HG02943 (cell line): ENCODE results near the gene ATXN3L.

Source experiments
- ATAC-seq: cut with Tn5 transposase; IDR thresholded peaks from one replicate; pipeline ENCODE4 v1.9.1; 2021; ENCODE audit warnings: mild to moderate bottlenecking, low read depth, moderate library complexity; ENCODE audit not compliant: unreplicated experiment

Gene ATXN3L

DNA sequence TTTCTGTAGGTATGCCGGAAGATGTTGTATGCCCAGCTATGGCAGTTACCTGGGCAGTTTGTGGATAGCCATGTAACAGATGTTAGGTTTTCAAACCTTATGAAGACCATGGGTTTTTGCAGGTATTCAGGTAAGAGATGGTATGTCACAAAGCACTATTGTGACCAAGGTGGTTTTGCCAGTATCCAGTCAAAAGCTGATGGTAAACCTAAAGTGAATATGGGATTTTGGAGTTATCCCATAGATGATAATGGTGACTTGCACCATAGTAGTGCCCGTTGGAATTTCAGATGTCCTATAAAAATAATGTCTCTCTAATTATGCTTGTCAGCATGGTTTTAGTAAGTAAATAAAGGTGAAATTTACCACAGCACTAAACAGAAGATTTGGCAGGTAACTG is at the start of gene ATXN3L:
Gene ATXN3L (minus strand): TSS at position 101 of the 400 bp plus-strand sequence. CDS start 119 bp downstream, outside the sequence.
- ATAC-seq, result no peak

DNA sequence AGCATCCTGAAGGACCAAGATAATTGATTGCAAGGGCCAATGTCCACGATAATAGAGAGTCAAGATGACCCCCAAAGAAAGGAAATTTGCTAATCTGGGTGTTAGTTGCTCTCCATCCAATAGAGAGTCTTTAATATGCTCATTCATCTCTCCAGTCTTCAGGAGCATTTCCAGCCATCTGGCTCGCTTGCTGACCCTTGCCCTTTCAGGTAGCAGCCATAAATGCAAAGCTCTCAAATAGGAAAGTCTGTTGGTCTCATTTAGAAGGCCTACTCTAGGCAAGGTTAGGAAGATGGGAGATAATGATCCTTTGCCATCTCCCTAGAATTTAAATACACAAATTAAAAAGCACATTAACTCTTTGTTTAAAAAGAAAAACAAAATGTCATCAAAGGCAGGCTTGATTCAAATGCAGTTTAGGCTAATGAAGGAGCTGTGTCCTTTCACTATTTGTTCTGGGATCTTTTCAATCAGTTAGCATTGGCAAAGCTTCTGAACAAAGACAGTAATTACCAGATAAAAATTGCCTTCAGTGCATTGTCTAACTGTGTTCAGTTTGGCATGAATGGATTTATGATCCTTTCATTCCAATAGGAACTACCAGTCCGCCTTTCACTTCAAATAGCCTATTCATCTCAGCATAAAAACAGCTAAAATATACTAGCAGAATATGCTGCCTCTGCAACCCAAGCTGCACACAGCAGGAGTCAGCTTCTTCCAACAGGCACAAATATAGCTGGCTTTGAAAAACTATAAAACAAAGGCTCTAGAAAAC is 49.6 kb upstream of the ATXN3L start:
- no peak for ATAC-seq

DNA sequence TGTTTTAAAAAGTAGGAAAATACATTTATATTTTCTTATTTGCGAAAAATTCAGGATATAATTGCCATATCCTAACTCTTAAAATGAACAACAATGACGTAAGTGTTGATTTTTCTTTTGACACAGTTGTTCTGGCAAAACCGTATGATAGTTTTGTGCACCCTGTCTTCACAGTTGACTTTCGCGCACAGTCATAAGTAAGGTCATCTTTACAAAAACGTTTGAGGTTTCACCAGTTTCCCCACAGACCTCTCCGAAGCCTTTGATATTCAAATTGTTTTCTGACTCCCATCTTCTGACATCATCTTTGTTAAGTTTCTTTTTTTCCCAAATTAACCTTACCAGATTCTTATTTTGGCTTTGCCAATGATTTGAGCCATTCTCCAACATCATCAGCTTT is 48.1 kb upstream of the ATXN3L start:
- no peak for ATAC-seq

GRCh38 chrX:13366698-13367097 is 46.8 kb upstream of the ATXN3L start:
- no peak for ATAC-seq

- ATAC-seq, result no peak
These were observed 45.3 kb upstream of the ATXN3L start for GRCh38 chrX:13365161-13365560.

GRCh38 chrX:13364230-13364857 is 44.5 kb upstream of the ATXN3L start:
- no peak for ATAC-seq

DNA sequence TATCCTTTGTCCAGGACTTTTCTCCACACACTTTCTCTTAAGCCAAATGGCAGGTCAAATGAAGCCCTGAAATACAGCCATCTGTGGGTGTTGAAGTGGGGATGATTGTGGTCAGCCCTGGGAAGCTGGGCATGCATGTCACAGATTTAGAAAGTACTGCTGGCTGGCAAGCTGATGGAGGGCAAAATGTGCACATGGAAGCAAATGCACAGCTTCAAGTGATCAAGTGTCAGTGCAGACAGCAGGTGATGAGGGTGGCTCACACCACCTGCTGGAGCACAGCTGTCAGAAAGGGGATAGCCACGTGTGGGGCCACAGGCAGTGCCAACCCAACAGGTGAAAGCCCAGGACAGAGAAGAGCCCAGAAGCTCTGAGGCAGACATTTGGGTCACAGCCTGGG is 40.3 kb upstream of the ATXN3L start:
- no peak for ATAC-seq

- ATAC-seq, result no peak
These were observed 38.1 kb upstream of the ATXN3L start for GRCh38 chrX:13357925-13358324.

- ATAC-seq, result no peak
These were observed 26.8 kb upstream of the ATXN3L start for GRCh38 chrX:13346646-13347045.

GRCh38 chrX:13345438-13345837 is 25.6 kb upstream of the ATXN3L start:
- ATAC-seq, result no peak

GRCh38 chrX:13345037-13345436 is 25.2 kb upstream of the ATXN3L start:
- ATAC-seq, result no peak

GRCh38 chrX:13341491-13342101 is 21.7 kb upstream of the ATXN3L start:
- no peak for ATAC-seq

DNA sequence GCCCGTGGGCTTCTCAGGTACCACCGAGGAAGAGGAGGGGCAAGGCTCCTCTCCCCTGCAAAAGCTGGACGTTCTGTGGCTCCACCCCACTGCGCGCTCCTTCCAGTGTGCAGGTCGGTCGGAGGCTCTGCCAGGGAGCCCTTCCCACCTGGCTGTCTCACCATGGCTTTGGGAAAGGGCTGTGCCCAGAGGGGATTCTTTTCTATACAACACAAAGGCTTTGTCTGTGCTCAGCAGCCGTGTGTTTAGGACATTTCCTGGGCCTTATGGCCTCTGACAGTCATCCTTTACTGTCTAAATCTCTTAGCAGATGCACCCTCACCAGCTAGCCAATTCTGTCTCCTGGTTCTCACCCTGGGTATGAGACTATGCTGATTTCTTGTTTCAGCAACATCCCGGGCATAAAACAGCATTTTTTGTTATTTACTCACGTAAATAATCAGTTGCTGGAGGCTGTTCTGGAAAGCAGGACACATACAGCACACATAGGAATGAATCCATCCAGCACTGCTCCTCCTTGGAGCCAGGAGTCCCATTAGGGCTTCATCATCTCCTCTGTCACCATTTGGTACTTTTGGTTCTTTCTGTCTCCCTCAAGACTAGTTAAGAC is 20.4 kb upstream of the ATXN3L start:
- no peak for ATAC-seq

DNA sequence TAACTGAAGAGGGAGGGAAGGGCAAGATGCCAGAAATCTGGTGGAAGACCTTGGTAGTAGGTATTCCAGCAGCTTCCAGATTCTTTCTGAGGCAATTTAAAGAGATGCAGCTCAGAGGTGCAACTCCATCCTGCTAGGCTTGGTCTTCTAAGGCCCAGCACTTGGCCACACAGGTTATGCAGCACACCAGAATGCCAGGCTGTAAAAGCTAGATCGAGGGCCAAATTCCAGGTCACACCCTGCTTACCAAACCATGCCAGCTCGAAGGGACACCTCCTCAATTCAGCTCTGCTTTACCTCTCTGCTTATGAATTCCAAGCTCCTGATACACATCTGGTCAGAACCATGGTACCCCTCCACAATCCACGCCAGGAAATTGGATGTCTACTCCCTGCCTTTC is 19.8 kb upstream of the ATXN3L start:
- ATAC-seq, result no peak

DNA sequence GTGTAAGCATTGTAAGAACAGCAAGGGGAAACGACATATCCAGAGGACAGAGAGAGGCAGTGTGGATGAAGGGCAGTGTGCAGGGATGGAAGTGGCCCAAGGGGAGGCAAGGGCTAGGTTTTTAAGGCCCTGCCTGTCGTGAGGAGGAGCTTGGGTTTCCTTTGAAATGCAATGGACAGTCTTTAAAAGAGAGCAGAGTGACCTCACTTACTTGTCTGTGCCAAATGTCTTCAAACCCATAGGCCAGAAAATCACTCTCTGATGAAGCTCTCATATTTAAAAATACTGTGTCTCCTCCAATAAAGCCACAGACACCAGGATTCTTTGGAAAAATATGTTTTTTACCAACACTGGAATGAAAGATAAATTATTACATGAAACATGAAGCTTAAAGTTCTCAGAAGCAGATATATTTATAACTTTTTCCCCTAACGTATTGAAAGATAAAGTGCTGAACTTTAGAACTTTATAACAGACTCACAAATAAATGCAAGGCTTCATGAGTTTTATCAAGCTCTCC is 19.2 kb upstream of the ATXN3L start:
- ATAC-seq, result no peak

- no peak for ATAC-seq
These were observed 14.6 kb upstream of the ATXN3L start for GRCh38 chrX:13334491-13334890.

DNA sequence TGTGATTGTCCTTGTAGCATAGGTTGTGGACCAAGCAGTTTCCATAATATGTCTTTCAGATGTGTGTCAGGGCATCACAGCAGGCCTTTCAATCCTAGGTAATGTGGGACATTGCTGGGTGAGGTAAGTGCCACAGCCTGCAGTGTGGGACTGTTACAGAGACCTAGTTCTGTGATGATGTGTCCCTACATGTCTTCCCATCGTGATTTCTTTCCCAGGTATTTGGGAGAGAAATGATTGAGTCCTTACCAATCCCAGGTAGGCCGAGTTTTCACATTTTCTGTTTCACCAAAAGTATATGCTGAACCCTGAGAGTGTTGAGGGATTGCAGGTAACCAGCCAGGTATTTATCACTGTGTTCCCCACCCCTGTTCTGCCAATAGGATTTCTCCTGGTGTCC is 10.6 kb upstream of the ATXN3L start:
- no peak for ATAC-seq

- no peak for ATAC-seq
These were observed 7.8 kb upstream of the ATXN3L start for GRCh38 chrX:13327666-13328065.

- ATAC-seq, result no peak
These were observed 3.4 kb upstream of the ATXN3L start for GRCh38 chrX:13323241-13323640.

GRCh38 chrX:13317366-13317765 is 2.5 kb downstream of the ATXN3L start:
- ATAC-seq, result no peak

GRCh38 chrX:13311560-13311959 is 8.3 kb downstream of the ATXN3L start:
- ATAC-seq, result no peak
